HG03460 (cell line): ENCODE data around the gene DUOXA1.
"Not testable (repeated sequence)": the region's sequence is repeated elsewhere in the genome, so short reads cannot be mapped to it uniquely, and the experiment has no call there.

Experiments
- ATAC-seq: cut with Tn5 transposase; IDR thresholded peaks from one replicate; pipeline ENCODE4 v1.9.1; 2021; ENCODE audit not compliant: unreplicated experiment

DUOXA1 gene

GRCh38 chr15:45114076-45114750 is 15.5 kb downstream of the DUOXA1 start, which contains the start of the genes DUOX2 and DUOXA2:
DUOX2 (minus strand) TSS chr15:45114172; CDS start chr15:45113411, 761 bp downstream.
DUOXA2 (plus strand) TSS chr15:45114326; CDS start chr15:45114606, 280 bp downstream.
- no peak for ATAC-seq

GRCh38 chr15:45113380-45113990 is 16.2 kb downstream of the DUOXA1 start:
- no peak for ATAC-seq

DNA sequence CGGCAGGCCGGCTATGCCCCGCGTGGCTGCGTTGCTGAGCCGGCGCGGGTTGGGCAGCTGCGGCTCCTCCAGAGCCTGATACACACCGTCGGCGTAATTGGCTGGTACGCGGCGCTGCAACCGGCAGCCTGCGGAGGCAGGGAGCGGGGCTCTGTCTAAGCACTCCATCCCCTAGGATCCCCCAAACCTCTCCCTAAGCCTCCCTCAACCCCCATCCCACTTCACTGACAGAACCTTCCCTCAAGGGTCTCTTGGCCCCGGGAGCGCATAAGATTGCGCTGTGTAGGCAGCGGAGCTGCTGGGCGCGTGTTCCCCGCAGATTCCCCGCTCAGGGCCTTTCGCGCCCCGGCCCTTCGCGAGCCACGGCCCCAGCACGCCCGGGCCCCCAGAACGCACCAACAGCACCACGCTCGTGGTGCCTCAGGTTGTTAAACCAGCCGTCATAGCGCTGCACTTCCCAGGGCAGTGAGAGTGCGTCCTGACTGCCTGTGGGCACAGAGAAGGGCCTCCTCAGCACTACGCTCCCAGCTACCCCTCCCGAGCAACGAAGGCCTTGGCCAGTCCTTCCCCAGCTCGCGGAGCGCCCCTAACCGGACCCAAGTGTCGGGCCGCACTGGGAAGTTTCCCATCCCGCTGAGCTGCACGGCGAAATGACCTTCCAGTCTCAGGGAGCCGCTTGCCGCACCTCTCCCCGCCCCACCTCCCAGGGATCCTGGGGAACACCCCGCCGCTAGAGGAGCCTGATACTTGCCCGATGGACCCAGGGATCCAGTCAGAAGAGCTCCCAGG is 16.9 kb downstream of the DUOXA1 start:
- ATAC-seq, result no peak

DNA sequence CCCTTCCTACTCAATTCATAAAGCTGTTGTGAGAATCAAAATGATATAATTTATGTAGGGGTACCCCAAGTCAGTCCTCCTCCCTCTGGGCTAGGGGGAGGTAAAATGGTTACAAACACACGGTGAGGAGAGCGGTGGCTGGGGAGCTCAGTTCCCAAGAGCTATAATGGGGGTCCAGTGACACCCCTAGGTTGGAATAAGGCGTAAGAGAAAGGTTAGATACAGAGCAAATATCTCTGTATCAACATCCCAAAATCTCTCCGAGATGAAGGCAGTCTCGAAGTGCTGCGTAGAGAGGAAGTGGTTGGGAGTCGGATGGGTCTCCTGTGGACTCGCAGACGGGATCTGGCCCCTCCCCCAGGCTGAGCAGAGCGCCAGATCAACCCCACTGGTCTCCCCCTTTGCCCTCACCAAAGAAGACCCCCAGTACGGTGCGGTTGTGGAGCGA is 17.5 kb downstream of the DUOXA1 start:
- ATAC-seq, result no peak

DNA sequence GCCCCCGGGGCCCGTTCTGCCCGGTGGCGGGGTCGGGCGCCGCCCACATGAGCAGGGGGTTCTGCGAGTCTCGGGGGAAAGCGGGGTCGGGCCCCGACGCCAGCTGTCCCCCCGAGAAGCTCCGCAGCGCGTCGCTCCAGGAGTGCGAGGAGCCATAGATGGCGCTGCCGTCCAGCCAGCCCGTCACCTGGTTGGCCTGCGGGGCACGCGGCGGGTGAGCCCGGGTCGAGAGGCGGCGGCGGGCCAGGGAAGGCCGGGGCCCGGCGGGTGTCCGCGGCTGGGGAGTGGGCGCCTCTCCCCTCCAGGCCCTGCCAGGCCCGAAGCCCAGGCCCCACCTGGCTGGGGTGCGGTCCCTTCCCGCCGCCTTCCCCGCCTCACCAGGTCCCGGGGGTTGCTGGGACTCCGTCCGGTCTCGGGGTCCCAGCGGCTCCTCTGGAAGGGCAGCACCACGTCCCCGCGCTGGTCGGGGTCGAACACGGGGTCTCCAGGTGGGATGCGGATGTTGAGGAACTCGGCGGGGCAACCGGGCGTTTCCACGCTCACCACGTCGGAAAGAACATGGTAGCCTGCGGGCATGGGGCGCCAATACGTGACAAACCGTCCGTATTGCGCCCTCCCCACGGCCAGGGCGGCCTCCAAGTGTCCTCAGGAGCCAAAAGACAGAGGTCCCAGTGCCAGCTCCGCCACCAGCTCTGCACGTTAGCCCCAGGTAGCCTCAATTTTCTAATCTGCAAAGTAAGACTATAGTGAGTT is 18.1 kb downstream of the DUOXA1 start:
- ATAC-seq, result no peak

GRCh38 chr15:45110256-45110820 is 19.3 kb downstream of the DUOXA1 start:
- ATAC-seq, result no peak

GRCh38 chr15:45107941-45108630 is 21.6 kb downstream of the DUOXA1 start:
- ATAC-seq, result no peak

DNA sequence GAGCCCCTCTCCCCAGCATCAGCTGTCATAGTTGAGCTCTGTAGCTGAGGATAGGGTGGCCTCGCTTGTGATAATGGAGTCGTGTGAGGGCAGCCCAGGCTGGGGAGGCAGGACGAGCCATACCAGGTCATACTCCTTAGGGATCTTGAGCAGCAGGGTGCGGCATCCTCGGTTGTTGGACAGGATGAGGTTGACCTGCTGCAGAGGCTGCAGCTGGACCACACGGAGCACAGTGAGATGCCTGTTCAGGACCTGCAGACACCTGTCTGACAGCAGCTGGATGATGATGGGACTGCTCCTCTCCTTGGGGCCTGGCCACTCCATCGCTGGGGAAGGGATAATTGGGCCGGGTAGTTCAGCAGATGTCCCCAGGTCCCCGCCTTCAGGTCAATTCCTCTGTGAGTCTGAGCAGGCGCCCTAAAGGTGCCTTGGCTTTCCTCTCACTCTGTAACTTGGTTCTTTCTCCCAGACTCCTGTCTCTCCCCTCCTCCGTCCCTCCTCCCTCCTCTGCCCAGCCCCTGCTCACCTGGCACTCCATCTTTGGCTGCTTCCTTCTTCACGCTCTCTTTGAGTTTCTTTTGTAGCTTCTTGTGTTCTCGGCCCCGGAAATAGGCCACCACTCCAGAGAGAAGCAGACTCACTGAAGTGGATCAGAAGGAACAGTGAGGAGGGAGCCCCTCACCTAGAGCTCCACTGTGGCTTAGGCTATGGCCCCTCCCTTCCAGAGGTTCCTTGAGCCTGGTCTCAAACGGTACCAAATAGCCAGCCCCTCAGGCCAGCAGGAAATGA is 23.5 kb downstream of the DUOXA1 start:
- no peak for ATAC-seq

- no peak for ATAC-seq
Measured at GRCh38 chr15:45105586-45105985, 24.1 kb downstream of the DUOXA1 start.

DNA sequence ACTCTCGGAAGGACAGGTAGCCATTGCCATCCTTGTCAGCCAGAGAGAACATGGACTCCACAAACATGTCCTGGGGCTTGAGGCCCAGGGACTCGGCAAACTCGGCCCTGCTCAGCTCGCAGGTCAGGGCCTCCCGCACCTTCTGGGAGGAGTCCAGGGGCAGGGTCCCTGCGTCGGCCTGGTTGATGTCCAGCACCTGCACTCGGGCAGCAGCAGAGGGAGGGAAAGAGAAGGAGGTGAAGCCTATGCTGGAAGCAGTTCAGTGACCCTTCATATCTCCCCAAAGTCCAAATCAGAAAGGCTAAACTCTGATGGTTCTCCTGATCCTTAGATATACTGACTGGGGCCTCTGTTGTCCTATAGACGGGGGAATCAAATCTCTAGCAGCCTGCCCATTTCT is 25.5 kb downstream of the DUOXA1 start:
- ATAC-seq, result not testable (repeated sequence)

- no peak for ATAC-seq
Measured at GRCh38 chr15:45102226-45102625, 27.5 kb downstream of the DUOXA1 start.

GRCh38 chr15:45101749-45102148 is 27.9 kb downstream of the DUOXA1 start:
- no peak for ATAC-seq

DNA sequence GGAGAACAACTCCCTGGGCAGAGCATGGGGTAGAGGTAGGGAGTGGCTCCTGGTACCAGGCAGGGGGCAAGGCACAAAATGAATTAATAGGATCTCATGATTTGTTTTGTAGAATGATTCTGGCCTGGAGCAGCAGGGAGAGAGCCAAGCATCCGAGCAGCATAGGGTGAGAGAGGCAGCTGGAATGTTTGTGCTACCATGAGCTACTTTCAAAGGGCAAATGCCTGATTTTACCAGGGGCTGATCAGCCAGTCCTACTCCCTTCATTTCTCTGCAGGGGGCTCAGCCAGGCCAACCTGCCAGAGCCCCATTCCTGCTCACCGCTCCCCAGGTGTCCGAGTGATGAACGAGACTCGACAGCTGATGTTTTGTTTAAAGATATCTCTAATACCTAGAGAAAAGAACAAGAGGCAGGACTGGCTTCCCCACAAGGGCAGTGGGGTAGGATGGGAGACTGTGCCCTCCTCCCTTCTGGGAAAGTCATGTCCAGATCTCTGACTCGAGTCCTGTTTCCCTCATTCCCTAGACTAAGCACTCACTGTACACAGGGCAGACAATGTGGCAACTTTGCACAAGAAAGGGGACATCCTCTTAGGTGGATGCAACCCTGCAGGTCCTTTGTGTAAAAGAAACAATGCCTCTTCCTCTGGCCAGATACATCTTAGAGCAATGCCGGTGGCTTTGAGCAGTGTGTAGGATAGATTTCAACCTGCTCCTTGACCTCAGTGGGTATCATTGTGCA is 28.6 kb downstream of the DUOXA1 start:
- ATAC-seq, result no peak

GRCh38 chr15:45099549-45100165 is 30.0 kb downstream of the DUOXA1 start:
- no peak for ATAC-seq

GRCh38 chr15:45097466-45097865 is 32.2 kb downstream of the DUOXA1 start:
- no peak for ATAC-seq

DNA sequence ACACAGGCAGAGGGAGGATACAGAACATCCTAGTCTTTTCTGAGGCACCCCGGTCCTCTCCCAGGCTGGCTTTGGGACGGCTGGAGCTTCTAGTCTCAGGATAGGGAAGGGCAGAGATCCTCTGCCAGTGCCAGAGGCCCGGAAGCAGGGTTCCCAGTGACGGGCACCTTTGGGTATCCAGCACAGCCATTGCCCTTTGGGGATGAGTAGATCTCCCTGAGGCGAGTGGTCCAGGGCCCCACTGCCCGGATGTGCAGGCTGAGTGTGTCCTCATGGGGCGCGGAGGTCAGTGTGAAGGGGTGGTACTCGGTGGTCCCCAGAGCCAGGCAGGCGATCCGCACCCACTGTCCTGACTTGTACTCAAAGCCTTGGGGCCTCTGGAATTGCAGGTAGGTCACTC is 34.0 kb downstream of the DUOXA1 start:
- no peak for ATAC-seq

- ATAC-seq, result no peak
Measured at GRCh38 chr15:45094358-45094730, 35.3 kb downstream of the DUOXA1 start.

DNA sequence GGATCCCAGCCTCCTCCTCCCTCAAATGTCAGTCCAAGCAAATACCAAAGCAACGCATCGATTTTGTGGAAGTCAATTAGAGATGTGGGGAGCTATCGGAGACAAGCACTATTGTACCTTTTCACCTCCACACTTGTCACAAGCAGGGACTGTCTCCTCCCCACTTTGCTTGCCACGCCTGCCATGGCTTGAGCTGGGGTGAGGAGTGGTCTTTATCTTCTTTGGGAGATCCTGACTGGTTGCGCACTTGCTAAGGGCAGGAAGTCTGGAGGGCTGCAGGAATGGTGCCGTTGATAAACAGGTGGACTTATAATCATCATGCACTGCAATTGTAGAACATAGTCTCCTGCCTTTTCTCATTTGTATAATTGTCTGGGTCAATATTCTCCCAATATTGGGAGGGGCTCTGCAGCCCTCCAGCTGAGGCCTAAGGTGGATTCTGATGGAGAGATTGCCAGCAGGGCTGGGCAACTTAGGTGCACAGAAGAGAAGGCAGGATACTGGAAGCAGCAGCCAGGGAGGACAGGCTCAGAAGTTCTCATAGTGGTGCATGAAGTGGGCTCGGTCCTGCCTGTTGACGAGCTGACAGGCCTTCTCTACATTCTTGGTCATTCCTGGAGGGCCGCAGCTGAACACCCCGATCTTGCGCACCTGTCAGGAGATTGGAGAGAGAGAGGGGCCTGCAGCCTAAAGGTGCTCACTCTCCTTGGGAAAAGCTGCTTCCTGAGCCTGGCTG is 35.9 kb downstream of the DUOXA1 start:
- ATAC-seq, result no peak
